ENCODE results near the gene IKBKE. TPM values are rescaled to one million over a fixed set of nuclear protein-coding genes. Genes with fewer than 3 reads are reported as not detected.

The IKBKE gene
- polyA plus RNA-seq, 1 donor from 2014 or later, result not detected

- TF ChIP-seq POLR2AphosphoS5 (IDR thresholded peaks at IDR 0.05) (no peak), RAD21 (conservative IDR thresholded peaks at IDR 0.05) (no peak), EZH2 (IDR thresholded peaks at IDR 0.05; ENCODE audit: borderline replicate concordance, insufficient read depth, low read length, poor library complexity, severe bottlenecking) (no peak), TAF1 (IDR thresholded peaks at IDR 0.05; ENCODE audit: low read depth) (no peak), MXI1 (conservative IDR thresholded peaks at IDR 0.05; ENCODE audit: poor library complexity, severe bottlenecking) (no peak), SMC3 (conservative IDR thresholded peaks at IDR 0.05; ENCODE audit: poor library complexity) (no peak), EP300 (conservative IDR thresholded peaks at IDR 0.05; ENCODE audit: poor library complexity, severe bottlenecking) (no peak)
- TF ChIP-seq, protein P1, sequence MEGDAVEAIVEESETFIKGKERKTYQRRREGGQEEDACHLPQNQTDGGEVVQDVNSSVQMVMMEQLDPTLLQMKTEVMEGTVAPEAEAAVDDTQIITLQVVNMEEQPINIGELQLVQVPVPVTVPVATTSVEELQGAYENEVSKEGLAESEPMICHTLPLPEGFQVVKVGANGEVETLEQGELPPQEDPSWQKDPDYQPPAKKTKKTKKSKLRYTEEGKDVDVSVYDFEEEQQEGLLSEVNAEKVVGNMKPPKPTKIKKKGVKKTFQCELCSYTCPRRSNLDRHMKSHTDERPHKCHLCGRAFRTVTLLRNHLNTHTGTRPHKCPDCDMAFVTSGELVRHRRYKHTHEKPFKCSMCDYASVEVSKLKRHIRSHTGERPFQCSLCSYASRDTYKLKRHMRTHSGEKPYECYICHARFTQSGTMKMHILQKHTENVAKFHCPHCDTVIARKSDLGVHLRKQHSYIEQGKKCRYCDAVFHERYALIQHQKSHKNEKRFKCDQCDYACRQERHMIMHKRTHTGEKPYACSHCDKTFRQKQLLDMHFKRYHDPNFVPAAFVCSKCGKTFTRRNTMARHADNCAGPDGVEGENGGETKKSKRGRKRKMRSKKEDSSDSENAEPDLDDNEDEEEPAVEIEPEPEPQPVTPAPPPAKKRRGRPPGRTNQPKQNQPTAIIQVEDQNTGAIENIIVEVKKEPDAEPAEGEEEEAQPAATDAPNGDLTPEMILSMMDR (IDR thresholded peaks at IDR 0.05; ENCODE audit: poor library complexity, severe bottlenecking), result no peak
- TF ChIP-seq, protein P2, sequence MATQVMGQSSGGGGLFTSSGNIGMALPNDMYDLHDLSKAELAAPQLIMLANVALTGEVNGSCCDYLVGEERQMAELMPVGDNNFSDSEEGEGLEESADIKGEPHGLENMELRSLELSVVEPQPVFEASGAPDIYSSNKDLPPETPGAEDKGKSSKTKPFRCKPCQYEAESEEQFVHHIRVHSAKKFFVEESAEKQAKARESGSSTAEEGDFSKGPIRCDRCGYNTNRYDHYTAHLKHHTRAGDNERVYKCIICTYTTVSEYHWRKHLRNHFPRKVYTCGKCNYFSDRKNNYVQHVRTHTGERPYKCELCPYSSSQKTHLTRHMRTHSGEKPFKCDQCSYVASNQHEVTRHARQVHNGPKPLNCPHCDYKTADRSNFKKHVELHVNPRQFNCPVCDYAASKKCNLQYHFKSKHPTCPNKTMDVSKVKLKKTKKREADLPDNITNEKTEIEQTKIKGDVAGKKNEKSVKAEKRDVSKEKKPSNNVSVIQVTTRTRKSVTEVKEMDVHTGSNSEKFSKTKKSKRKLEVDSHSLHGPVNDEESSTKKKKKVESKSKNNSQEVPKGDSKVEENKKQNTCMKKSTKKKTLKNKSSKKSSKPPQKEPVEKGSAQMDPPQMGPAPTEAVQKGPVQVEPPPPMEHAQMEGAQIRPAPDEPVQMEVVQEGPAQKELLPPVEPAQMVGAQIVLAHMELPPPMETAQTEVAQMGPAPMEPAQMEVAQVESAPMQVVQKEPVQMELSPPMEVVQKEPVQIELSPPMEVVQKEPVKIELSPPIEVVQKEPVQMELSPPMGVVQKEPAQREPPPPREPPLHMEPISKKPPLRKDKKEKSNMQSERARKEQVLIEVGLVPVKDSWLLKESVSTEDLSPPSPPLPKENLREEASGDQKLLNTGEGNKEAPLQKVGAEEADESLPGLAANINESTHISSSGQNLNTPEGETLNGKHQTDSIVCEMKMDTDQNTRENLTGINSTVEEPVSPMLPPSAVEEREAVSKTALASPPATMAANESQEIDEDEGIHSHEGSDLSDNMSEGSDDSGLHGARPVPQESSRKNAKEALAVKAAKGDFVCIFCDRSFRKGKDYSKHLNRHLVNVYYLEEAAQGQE (IDR thresholded peaks at IDR 0.05; ENCODE audit: borderline replicate concordance), result no peak
- Histone ChIP-seq H3K4me3 (ENCODE audit: low read length) (no peak overlapping the region), H3K4me2 (ENCODE audit: low read length) (no peak overlapping the region), H3K36me3 (ENCODE audit: insufficient read depth, low read length) (peaks cover 7% of the 10 kb centered on the region), H3K79me2 (replicated peaks; ENCODE audit: insufficient read depth, low read length) (no peaks in the 10 kb centered on the region), H3K9me2 (ENCODE audit: insufficient read depth, low read length) (no peaks in the 10 kb centered on the region), H3K9ac (ENCODE audit: low read length) (no peak overlapping the region), H3K27ac (ENCODE audit: low read length) (no peak overlapping the region), H2AFZ (ENCODE audit: low read depth, low read length) (no peak overlapping the region), H3K9me3 (ENCODE audit: low read length) (no peaks in the 10 kb centered on the region), H4K20me1 (ENCODE audit: insufficient read depth) (no peaks in the 10 kb centered on the region), H3F3A (ENCODE audit: insufficient read depth, low read length, poor library complexity, severe bottlenecking) (no peaks in the 10 kb centered on the region), H3K27me3 (ENCODE audit: insufficient read depth, low read depth, low read length) (no peaks in the 10 kb centered on the region)
These were observed 10.6 kb upstream of the IKBKE start for GRCh38 chr1:206459703-206460102.

GRCh38 chr1:206460836-206461426 lies 9.3 kb upstream of the IKBKE start:
- TF ChIP-seq TAF1 (IDR thresholded peaks at IDR 0.05; ENCODE audit: low read depth) (no peak), RAD21 (conservative IDR thresholded peaks at IDR 0.05) (no peak), EP300 (conservative IDR thresholded peaks at IDR 0.05; ENCODE audit: poor library complexity, severe bottlenecking) (no peak), EZH2 (IDR thresholded peaks at IDR 0.05; ENCODE audit: borderline replicate concordance, insufficient read depth, low read length, poor library complexity, severe bottlenecking) (no peak), POLR2AphosphoS5 (IDR thresholded peaks at IDR 0.05) (no peak), SMC3 (conservative IDR thresholded peaks at IDR 0.05; ENCODE audit: poor library complexity) (no peak), MXI1 (conservative IDR thresholded peaks at IDR 0.05; ENCODE audit: poor library complexity, severe bottlenecking) (no peak)
- TF ChIP-seq, protein P1 (IDR thresholded peaks at IDR 0.05; ENCODE audit: poor library complexity, severe bottlenecking), result no peak
- TF ChIP-seq, protein P2 (IDR thresholded peaks at IDR 0.05; ENCODE audit: borderline replicate concordance), result no peak
- no peak overlapping the region for H3K4me2 ChIP-seq (ENCODE audit: low read length)
- H3K9ac ChIP-seq (ENCODE audit: low read length), result no peak overlapping the region
- no peaks in the 10 kb centered on the region for H3K79me2 ChIP-seq (replicated peaks; ENCODE audit: insufficient read depth, low read length)
- no peaks in the 10 kb centered on the region for H4K20me1 ChIP-seq (ENCODE audit: insufficient read depth)
- no peaks in the 10 kb centered on the region for H3K9me2 ChIP-seq (ENCODE audit: insufficient read depth, low read length)
- H3K4me3 ChIP-seq (ENCODE audit: low read length), result no peak overlapping the region
- no peaks in the 10 kb centered on the region for H3F3A ChIP-seq (ENCODE audit: insufficient read depth, low read length, poor library complexity, severe bottlenecking)
- H3K27me3 ChIP-seq (ENCODE audit: insufficient read depth, low read depth, low read length), result no peaks in the 10 kb centered on the region
- peaks cover 7% of the 10 kb centered on the region for H3K36me3 ChIP-seq (ENCODE audit: insufficient read depth, low read length)
- no peak overlapping the region for H3K27ac ChIP-seq (ENCODE audit: low read length)
- H3K9me3 ChIP-seq (ENCODE audit: low read length), result no peaks in the 10 kb centered on the region
- H2AFZ ChIP-seq (ENCODE audit: low read depth, low read length), result no peak overlapping the region
